Measurements from ENCODE around the gene SSR3. TPM values are rescaled to one million over a fixed set of nuclear protein-coding genes. Genes with fewer than 3 reads are reported as not detected.

The SSR3 gene
- total RNA-seq, 1 experiment from 2014 or later: 178 TPM

DNA sequence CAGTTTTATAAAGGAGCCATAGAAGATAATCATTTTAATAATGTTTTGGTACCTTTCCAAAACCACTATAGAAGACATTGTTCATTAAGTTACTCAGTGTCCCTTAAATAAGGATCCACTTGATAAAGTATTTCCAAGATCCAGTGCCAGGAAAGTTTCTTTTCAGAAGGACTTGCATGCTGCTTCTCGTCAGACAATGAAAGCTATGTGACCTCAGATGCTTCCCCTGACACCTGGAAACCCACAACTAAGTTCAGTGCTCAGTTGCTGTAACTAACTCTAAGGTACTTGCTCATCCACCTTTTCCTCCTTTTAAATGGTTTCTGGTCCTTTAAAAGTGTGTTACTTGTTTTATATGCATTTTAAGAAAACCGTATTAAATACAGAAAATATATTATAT is 7.3 kb downstream of the SSR3 start:
- POLR2A ChIA-PET (ENCODE audit: unreplicated experiment): no interaction called here
- intact Hi-C loops (cut with micrococcal nuclease): no loop called here

GRCh38 chr3:156543043-156543555 is 11.8 kb downstream of the SSR3 start:
- H3K27me3 ChIP-seq (ENCODE audit: low read length): no peaks in the 10 kb centered on the region
- H3K27ac ChIP-seq (ENCODE audit: low read length): no peak overlapping the region
- H3K4me3 ChIP-seq (ENCODE audit: low read length): no peak overlapping the region
- H3K9ac ChIP-seq (ENCODE audit: low read length): no peak overlapping the region
- no peaks in the 10 kb centered on the region for H3F3A ChIP-seq (ENCODE audit: low read length, unreplicated experiment)
- ChIA-PET CTCF (no interaction called here), POLR2A (ENCODE audit: unreplicated experiment) (no interaction called here)
- H3K4me1 ChIP-seq (ENCODE audit: insufficient read depth, low read length): no peaks in the 10 kb centered on the region
- H3K9me2 ChIP-seq (replicated peaks; ENCODE audit: low read length): no peaks in the 10 kb centered on the region
- ATAC-seq: no peak
- peaks cover 8% of the 10 kb centered on the region; the same call in 1 of the 2 replicates for H4K20me1 ChIP-seq (ENCODE audit: low read length)
- no peak overlapping the region for H3K4me2 ChIP-seq (ENCODE audit: low read length)
- intact Hi-C loops (cut with micrococcal nuclease): no loop called here
- TF ChIP-seq EZH2 (IDR thresholded peaks at IDR 0.05; ENCODE audit: low read length, unreplicated experiment) (no peak), EZH2phosphoT487 (IDR thresholded peaks at IDR 0.05; ENCODE audit: borderline replicate concordance, low read length) (no peak)
- TF ChIP-seq, protein P1, sequence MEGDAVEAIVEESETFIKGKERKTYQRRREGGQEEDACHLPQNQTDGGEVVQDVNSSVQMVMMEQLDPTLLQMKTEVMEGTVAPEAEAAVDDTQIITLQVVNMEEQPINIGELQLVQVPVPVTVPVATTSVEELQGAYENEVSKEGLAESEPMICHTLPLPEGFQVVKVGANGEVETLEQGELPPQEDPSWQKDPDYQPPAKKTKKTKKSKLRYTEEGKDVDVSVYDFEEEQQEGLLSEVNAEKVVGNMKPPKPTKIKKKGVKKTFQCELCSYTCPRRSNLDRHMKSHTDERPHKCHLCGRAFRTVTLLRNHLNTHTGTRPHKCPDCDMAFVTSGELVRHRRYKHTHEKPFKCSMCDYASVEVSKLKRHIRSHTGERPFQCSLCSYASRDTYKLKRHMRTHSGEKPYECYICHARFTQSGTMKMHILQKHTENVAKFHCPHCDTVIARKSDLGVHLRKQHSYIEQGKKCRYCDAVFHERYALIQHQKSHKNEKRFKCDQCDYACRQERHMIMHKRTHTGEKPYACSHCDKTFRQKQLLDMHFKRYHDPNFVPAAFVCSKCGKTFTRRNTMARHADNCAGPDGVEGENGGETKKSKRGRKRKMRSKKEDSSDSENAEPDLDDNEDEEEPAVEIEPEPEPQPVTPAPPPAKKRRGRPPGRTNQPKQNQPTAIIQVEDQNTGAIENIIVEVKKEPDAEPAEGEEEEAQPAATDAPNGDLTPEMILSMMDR (conservative IDR thresholded peaks at IDR 0.05; ENCODE audit: low read depth, low read length): no peak
- H3K36me3 ChIP-seq (ENCODE audit: low read depth, low read length): peaks cover 81% of the 10 kb centered on the region
- no peak for DNase-seq
- H3K79me2 ChIP-seq (ENCODE audit: low read length): peaks cover 47% of the 10 kb centered on the region
- BruUV-seq (replicated peaks): no TSS peak
- H2AFZ ChIP-seq (ENCODE audit: low read length): no peak overlapping the region
- H3K9me3 ChIP-seq (ENCODE audit: low read length): no peaks in the 10 kb centered on the region

More for the DNA sequence above, 7.3 kb downstream of the SSR3 start:
- Histone ChIP-seq H3F3A (ENCODE audit: low read length, unreplicated experiment) (no peaks in the 10 kb centered on the region), H3K27me3 (ENCODE audit: low read length) (no peaks in the 10 kb centered on the region), H2AFZ (ENCODE audit: low read length) (no peak overlapping the region), H3K4me1 (ENCODE audit: insufficient read depth, low read length) (peaks cover 24% of the 10 kb centered on the region), H3K9me3 (ENCODE audit: low read length) (no peaks in the 10 kb centered on the region), H3K9ac (ENCODE audit: low read length) (no peak overlapping the region), H3K79me2 (ENCODE audit: low read length) (peaks cover 92% of the 10 kb centered on the region), H3K36me3 (ENCODE audit: low read depth, low read length) (peaks cover 97% of the 10 kb centered on the region), H3K4me2 (ENCODE audit: low read length) (no peak overlapping the region), H3K9me2 (replicated peaks; ENCODE audit: low read length) (no peaks in the 10 kb centered on the region), H3K4me3 (ENCODE audit: low read length) (no peak overlapping the region), H3K27ac (ENCODE audit: low read length) (no peak overlapping the region), H4K20me1 (ENCODE audit: low read length) (peaks cover 17% of the 10 kb centered on the region)
- DNase-seq (no peak), ATAC-seq (no peak)
- no TSS peak for BruUV-seq (replicated peaks)
- CTCF ChIA-PET: no interaction called here
- TF ChIP-seq, protein P1 (conservative IDR thresholded peaks at IDR 0.05; ENCODE audit: low read depth, low read length): no peak
- no peak for TF ChIP-seq EZH2phosphoT487 (IDR thresholded peaks at IDR 0.05; ENCODE audit: borderline replicate concordance, low read length)
- TF ChIP-seq EZH2 (IDR thresholded peaks at IDR 0.05; ENCODE audit: low read length, unreplicated experiment): no peak

DNA sequence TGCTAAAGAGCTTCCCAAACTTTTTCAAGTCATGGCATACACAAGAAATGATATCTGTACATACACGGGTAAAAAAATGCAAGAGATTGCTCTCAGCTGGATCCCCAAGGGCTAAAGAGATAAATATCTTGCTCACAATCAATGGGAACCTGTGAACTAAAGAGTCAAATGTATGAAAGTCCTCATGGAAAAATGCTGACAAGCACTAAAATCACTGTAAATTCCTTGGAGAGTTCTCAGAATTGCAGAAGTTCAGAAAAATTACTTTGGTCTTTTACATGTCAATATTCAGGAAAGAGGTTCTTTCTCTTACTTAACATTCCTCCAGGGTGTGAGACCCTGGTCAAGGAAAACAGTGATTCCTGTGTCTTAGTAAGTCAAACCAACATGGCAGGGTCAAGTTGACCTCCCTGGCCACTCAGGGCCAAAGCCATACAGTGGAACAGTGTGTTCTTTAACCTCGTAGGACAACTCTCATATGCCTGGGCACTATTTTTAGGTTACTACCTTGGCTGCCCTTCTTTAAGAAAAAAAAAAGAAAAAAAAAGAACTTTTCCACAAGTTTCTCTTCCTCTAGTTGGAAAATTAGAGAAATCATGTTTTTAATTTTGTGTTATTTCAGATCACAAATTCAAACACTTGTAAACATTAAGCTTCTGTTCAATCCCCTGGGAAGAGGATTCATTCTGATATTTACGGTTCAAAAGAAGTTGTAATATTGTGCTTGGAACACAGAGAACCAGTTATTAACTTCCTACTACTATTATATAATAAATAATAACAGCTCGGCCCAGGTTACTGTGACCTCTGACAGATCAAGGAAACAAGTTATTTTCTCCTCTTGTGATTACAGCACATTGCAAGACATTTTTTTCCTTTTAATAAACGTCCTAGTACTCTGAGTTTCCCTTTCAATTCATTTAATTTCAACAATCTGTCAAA is 12.5 kb downstream of the SSR3 start:
- Histone ChIP-seq H3K4me2 (ENCODE audit: low read length) (no peak overlapping the region), H4K20me1 (ENCODE audit: low read length) (peaks cover 8% of the 10 kb centered on the region; the same call in 1 of the 2 replicates)
- CTCF ChIA-PET: no interaction called here

More for the DNA sequence above, 12.5 kb downstream of the SSR3 start:
- no peak for DNase-seq
- intact Hi-C loops (cut with micrococcal nuclease): no loop called here
- TSS peak; percentile 13 for BruUV-seq (replicated peaks)
- H3K27ac ChIP-seq (ENCODE audit: low read length): no peak overlapping the region
- no peaks in the 10 kb centered on the region for H3K9me3 ChIP-seq (ENCODE audit: low read length)
- H2AFZ ChIP-seq (ENCODE audit: low read length): no peak overlapping the region
- no peak overlapping the region for H3K4me3 ChIP-seq (ENCODE audit: low read length)
- H3K36me3 ChIP-seq (ENCODE audit: low read depth, low read length): peaks cover 74% of the 10 kb centered on the region
- TF ChIP-seq, protein P1 (conservative IDR thresholded peaks at IDR 0.05; ENCODE audit: low read depth, low read length): no peak
- TF ChIP-seq EZH2phosphoT487 (IDR thresholded peaks at IDR 0.05; ENCODE audit: borderline replicate concordance, low read length): no peak
- TF ChIP-seq EZH2 (IDR thresholded peaks at IDR 0.05; ENCODE audit: low read length, unreplicated experiment): no peak
- H3K9ac ChIP-seq (ENCODE audit: low read length): no peak overlapping the region
- peaks cover 39% of the 10 kb centered on the region for H3K79me2 ChIP-seq (ENCODE audit: low read length)
- H3F3A ChIP-seq (ENCODE audit: low read length, unreplicated experiment): no peaks in the 10 kb centered on the region
- no peaks in the 10 kb centered on the region for H3K9me2 ChIP-seq (replicated peaks; ENCODE audit: low read length)
- peaks cover 4% of the 10 kb centered on the region; the same call in 1 of the 2 replicates for H3K4me1 ChIP-seq (ENCODE audit: insufficient read depth, low read length)
- no peaks in the 10 kb centered on the region for H3K27me3 ChIP-seq (ENCODE audit: low read length)
- POLR2A ChIA-PET (ENCODE audit: unreplicated experiment): no interaction called here
- ATAC-seq: no peak
